Muscle of leg (tissue), 11 donors: ENCODE results near the gene ZBTB22. TPM values are rescaled to one million over a fixed set of nuclear protein-coding genes. Genes with fewer than 3 reads are reported as not detected.

Source experiments
- DNase-seq: peaks from one replicate; pipeline ENCODE4 v3.0.0; 2013
- H3K27ac ChIP-seq: one replicate; pipeline ENCODE4 v1.5.1; 2013; ENCODE audit warnings: mild to moderate bottlenecking, low read length, control low read depth
- H3K27me3 ChIP-seq: one replicate; pipeline ENCODE4 v1.6.1; 2013; ENCODE audit warnings: low read length; ENCODE audit not compliant: control insufficient read depth, insufficient read depth
- H3K36me3 ChIP-seq: one replicate; pipeline ENCODE4 v1.6.1; 2013; ENCODE audit warnings: low read length; ENCODE audit not compliant: control insufficient read depth, insufficient read depth
- H3K4me1 ChIP-seq: one replicate; pipeline ENCODE4 v1.6.1; 2013; ENCODE audit warnings: low read length; ENCODE audit not compliant: control insufficient read depth, insufficient read depth
- H3K4me3 ChIP-seq: one replicate; pipeline ENCODE4 v1.5.1; 2013; ENCODE audit warnings: low read length, control low read depth
- H3K9me3 ChIP-seq: replicated peaks from 2 replicates; pipeline ENCODE4 v1.6.1; 2013; ENCODE audit warnings: low read depth, low read length; ENCODE audit not compliant: control insufficient read depth
- WGBS: methylation state at CpG from one replicate; pipeline ENCODE4 v1.1.5; 2013; ENCODE audit warnings: missing lambda C conversion rate; ENCODE audit not compliant: insufficient coverage; 5-methylcytosine and 5-hydroxymethylcytosine counted together
- polyA plus RNA-seq, 8 donors: library from polyadenylated mRNA; unstranded; fragments of 120-200 nt; gene quantifications; one replicate each; pipeline versions ENCODE4 v1.2.1 to v1.2.3, GENCODE V29; 2013; ENCODE audit warnings: inconsistent platforms in 1 of 8, low replicate concordance in 1 of 8; ENCODE audit not compliant: insufficient read length in 8 of 8, insufficient read depth in 1 of 8
- total RNA-seq: library from RNA; stranded (reverse); fragments of 120-200 nt; gene quantifications from one replicate; pipeline ENCODE4 v1.2.4, GENCODE V29; 2013

Gene ZBTB22
- total and polyA plus RNA-seq, 9 donors, result 13.7 to 18.6 (median 15.8) TPM

GRCh38 chr6:33316603-33317418 lies 733 bp downstream of the ZBTB22 start:
- Histone ChIP-seq H3K4me3 (peak overlapping the region; percentile 58), H3K27ac (peak overlapping the region; percentile 93), H3K9me3 (no peaks in the 10 kb centered on the region), H3K27me3 (no peaks in the 10 kb centered on the region), H3K36me3 (peaks cover 41% of the 10 kb centered on the region), H3K4me1 (peaks cover 63% of the 10 kb centered on the region)
- peak; percentile 37 for DNase-seq
- WGBS, result 66% methylated on average over 10 of the region's 19 CpGs

GRCh38 chr6:33315793-33316602 lies 1.5 kb downstream of the ZBTB22 start:
- H3K27ac ChIP-seq, result no peak overlapping the region
- H3K36me3 ChIP-seq, result peaks cover 35% of the 10 kb centered on the region
- no peak for DNase-seq
- no peaks in the 10 kb centered on the region for H3K27me3 ChIP-seq
- H3K4me3 ChIP-seq, result no peak overlapping the region
- no peaks in the 10 kb centered on the region for H3K9me3 ChIP-seq
- 88% methylated on average over 9 of the region's 17 CpGs for WGBS
- peaks cover 55% of the 10 kb centered on the region for H3K4me1 ChIP-seq

GRCh38 chr6:33314943-33315792 lies 2.4 kb downstream of the ZBTB22 start:
- peak overlapping the region; percentile 94 for H3K4me3 ChIP-seq

GRCh38 chr6:33314515-33314942 lies 3.0 kb downstream of the ZBTB22 start:
- peak; percentile 92 for DNase-seq
- Histone ChIP-seq H3K36me3 (peaks cover 20% of the 10 kb centered on the region), H3K27me3 (no peaks in the 10 kb centered on the region), H3K4me1 (peaks cover 47% of the 10 kb centered on the region), H3K9me3 (no peaks in the 10 kb centered on the region), H3K4me3 (peak overlapping the region; percentile 94), H3K27ac (peak overlapping the region; percentile 96)
- no CpG with 5 or more reads among the region's 10 CpGs for WGBS

More at GRCh38 chr6:33314943-33315792, 2.4 kb downstream of the ZBTB22 start:
- Histone ChIP-seq H3K9me3 (no peaks in the 10 kb centered on the region), H3K27ac (peak overlapping the region; percentile 96), H3K27me3 (no peaks in the 10 kb centered on the region), H3K36me3 (peaks cover 26% of the 10 kb centered on the region), H3K4me1 (peaks cover 47% of the 10 kb centered on the region)
- 27% methylated on average over 37 of the region's 47 CpGs for WGBS
- peak; percentile 58 for DNase-seq

- Histone ChIP-seq H3K4me3 (peak within 1 kb of the TSS; percentile 94), H3K27me3 (no peaks in the 10 kb centered on the region), H3K9me3 (no peaks in the 10 kb centered on the region), H3K27ac (peak within 1 kb of the TSS; percentile 96), H3K36me3 (peaks cover 14% of the 10 kb centered on the region), H3K4me1 (peaks cover 46% of the 10 kb centered on the region)
- DNase-seq, result peak; percentile 84
- under 1% methylated on average over 20 of the region's 47 CpGs for WGBS
Observed at GRCh38 chr6:33313709-33314514, 3.6 kb downstream of the ZBTB22 start, which contains the start of gene TAPBP. TAPBP (minus strand) TSS chr6:33314078; CDS start chr6:33314041, 37 bp downstream.

- no peaks in the 10 kb centered on the region for H3K9me3 ChIP-seq
- no peaks in the 10 kb centered on the region for H3K27me3 ChIP-seq
- peaks cover 14% of the 10 kb centered on the region for H3K36me3 ChIP-seq
- H3K4me1 ChIP-seq, result peaks cover 39% of the 10 kb centered on the region
- under 1% methylated on average over 26 of the region's 33 CpGs for WGBS
- peak; percentile 72 for DNase-seq
- H3K4me3 ChIP-seq, result peak overlapping the region; percentile 94
- peak overlapping the region; percentile 96 for H3K27ac ChIP-seq
Observed at GRCh38 chr6:33313105-33313708, 4.3 kb downstream of the ZBTB22 start.

- DNase-seq, result peak; percentile 77
- Histone ChIP-seq H3K27me3 (no peaks in the 10 kb centered on the region), H3K36me3 (peaks cover 14% of the 10 kb centered on the region), H3K4me3 (peak overlapping the region; percentile 94), H3K4me1 (peaks cover 37% of the 10 kb centered on the region), H3K9me3 (no peaks in the 10 kb centered on the region), H3K27ac (peak overlapping the region; percentile 96)
- 19% methylated on average over 15 of the region's 29 CpGs for WGBS
Observed at GRCh38 chr6:33312361-33313104, 5.0 kb downstream of the ZBTB22 start.

GRCh38 chr6:33306356-33306755 lies 11.2 kb downstream of the ZBTB22 start:
- Histone ChIP-seq H3K27ac (no peak overlapping the region), H3K36me3 (peaks cover 40% of the 10 kb centered on the region), H3K9me3 (no peaks in the 10 kb centered on the region), H3K4me1 (no peaks in the 10 kb centered on the region), H3K4me3 (no peak overlapping the region), H3K27me3 (no peaks in the 10 kb centered on the region)
- no peak for DNase-seq
- WGBS, result 58% methylated on average over 4 of the region's 4 CpGs
